HG02943 (cell line): ENCODE data around the gene AVPR2.

Experiments used
- ATAC-seq: cut with Tn5 transposase; IDR thresholded peaks from one replicate; pipeline ENCODE4 v1.9.1; 2021; ENCODE audit warnings: mild to moderate bottlenecking, low read depth, moderate library complexity; ENCODE audit not compliant: unreplicated experiment

AVPR2 gene

GRCh38 chrX:153870791-153871360, 33.6 kb upstream of the AVPR2 start:
- ATAC-seq = no peak

- no peak for ATAC-seq
These were observed 33.0 kb upstream of the AVPR2 start for GRCh38 chrX:153871451-153871850.

- no peak for ATAC-seq
These were observed 32.3 kb upstream of the AVPR2 start for GRCh38 chrX:153871946-153872878.

- no peak for ATAC-seq
These were observed 31.0 kb upstream of the AVPR2 start for GRCh38 chrX:153873282-153874084.

- ATAC-seq = no peak
These were observed 30.4 kb upstream of the AVPR2 start for GRCh38 chrX:153874085-153874365.

- no peak for ATAC-seq
These were observed 29.9 kb upstream of the AVPR2 start for GRCh38 chrX:153874366-153875125.

- no peak for ATAC-seq
These were observed 28.9 kb upstream of the AVPR2 start for GRCh38 chrX:153875391-153876111.

GRCh38 chrX:153876112-153876491, 28.4 kb upstream of the AVPR2 start:
- no peak for ATAC-seq

- ATAC-seq = no peak
These were observed 26.8 kb upstream of the AVPR2 start for GRCh38 chrX:153877571-153878261.

- ATAC-seq = no peak
These were observed 26.1 kb upstream of the AVPR2 start for GRCh38 chrX:153878345-153878744.

- ATAC-seq = no peak
These were observed 25.4 kb upstream of the AVPR2 start for GRCh38 chrX:153878969-153879653.

- no peak for ATAC-seq
These were observed 24.6 kb upstream of the AVPR2 start for GRCh38 chrX:153879741-153880439.

GRCh38 chrX:153880440-153880815, 24.0 kb upstream of the AVPR2 start:
- ATAC-seq = no peak

- no peak for ATAC-seq
These were observed 23.2 kb upstream of the AVPR2 start for GRCh38 chrX:153881281-153881680.

- no peak for ATAC-seq
These were observed 22.4 kb upstream of the AVPR2 start for GRCh38 chrX:153882086-153882498.

GRCh38 chrX:153882557-153882956, 21.9 kb upstream of the AVPR2 start:
- no peak for ATAC-seq

- no peak for ATAC-seq
These were observed 21.2 kb upstream of the AVPR2 start for GRCh38 chrX:153883163-153883843.

- no peak for ATAC-seq
These were observed 20.3 kb upstream of the AVPR2 start for GRCh38 chrX:153884136-153884535.
